AG10803 (cell line): ENCODE data around the gene ZBBX.

Experiments used
- DNase-seq: peaks from one replicate; pipeline ENCODE4 v3.0.0; 2010; ENCODE audit warnings: low read depth
- H3K4me3 ChIP-seq: 2 replicates; pipeline ENCODE4 v1.5.1; 2011; ENCODE audit warnings: mild to moderate bottlenecking, low read length, control low read depth
- CTCF ChIP-seq: conservative IDR thresholded peaks from 2 replicates; pipeline ENCODE4 v1.5.1; 2011; ENCODE audit warnings: mild to moderate bottlenecking, low read length, control low read depth, inconsistent platforms

Gene ZBBX

GRCh38 chr3:167209011-167209410 is 171.1 kb downstream of the ZBBX start:
- no peak for TF ChIP-seq CTCF
- H3K4me3 ChIP-seq = no peak overlapping the region
- no peak for DNase-seq

GRCh38 chr3:167203062-167203461 is 177.0 kb downstream of the ZBBX start:
- TF ChIP-seq CTCF = no peak

GRCh38 chr3:167198949-167199600 is 181.0 kb downstream of the ZBBX start:
- no peak overlapping the region for H3K4me3 ChIP-seq
- no peak for TF ChIP-seq CTCF
- DNase-seq = no peak

More at GRCh38 chr3:167203062-167203461, 177.0 kb downstream of the ZBBX start:
- DNase-seq = no peak
- no peak overlapping the region for H3K4me3 ChIP-seq
